Measurements from ENCODE around the gene KHSRP. TPM values are rescaled to one million over a fixed set of nuclear protein-coding genes. Genes with fewer than 3 reads are reported as not detected.

The KHSRP gene
- total RNA-seq, 4 donors from 2014 or later, result 100 to 206 (median 112) TPM

- Histone ChIP-seq H3K27ac (peak within 1 kb of the TSS; percentile 83 to 89 (median 86)), H3K27me3 (peaks cover 15% of the 10 kb centered on the region), H3K36me3 (peaks cover 0 to 5% (median 0%) of the 10 kb centered on the region in 4 donors), H3K9me3 (no peaks in the 10 kb centered on the region), H3K4me1 (peaks cover 0 to 21% (median 14%) of the 10 kb centered on the region in 4 donors), H3K4me3 (peak within 1 kb of the TSS; percentile 25 to 57 (median 52))
- 7 to 8% methylated on average over 3 to 61 of the region's 65 CpGs for WGBS, 2 donors (ENCODE audit: low coverage in 1 of 2)
- in situ Hi-C loops (cut with MboI; ENCODE audit: low pct_ligation_motif_present in 1 of 4, low pct_unique_long_range_greater_than_20kb in 1 of 4, low sequenced_read_pairs in 3 of 4), result no loop called here
- intact Hi-C loops (cut with DNase I; ENCODE audit: low total_unique reads), result loop anchor here (5.0 kb wide), 1 partner anchor 1408 kb away; the partner anchor contains the start of gene PRR36
- TF ChIP-seq EP300 (IDR thresholded peaks at IDR 0.05; ENCODE audit: low read depth) (no peak), POLR2AphosphoS5 (IDR thresholded peaks at IDR 0.05) (peak; percentile 71 to 90 (median 76)), POLR2A (IDR thresholded peaks at IDR 0.05) (peak; percentile 84), CTCF (IDR thresholded peaks at IDR 0.05) (no peak)
- peak; percentile 97 for DNase-seq
Measured at GRCh38 chr19:6464070-6464873, 39.7 kb upstream of the KHSRP start, which contains the start of gene CRB3. CRB3 (plus strand) TSS chr19:6464271; CDS start chr19:6464702, 431 bp downstream.

GRCh38 chr19:6460099-6460884 lies 35.7 kb upstream of the KHSRP start:
- peak overlapping the region; percentile 82 to 92 (median 90) for H3K27ac ChIP-seq
- intact Hi-C loops (cut with DNase I; ENCODE audit: low total_unique reads), result loop anchor here (5.0 kb wide), 1 partner anchor 1412 kb away; the partner anchor contains the start of gene PRR36

GRCh38 chr19:6459262-6460098 lies 34.9 kb upstream of the KHSRP start, which contains the start of gene SLC25A23:
SLC25A23 (minus strand) TSS chr19:6459792; CDS start chr19:6459628, 164 bp downstream.
- Histone ChIP-seq H3K4me1 (peaks cover 9 to 34% (median 27%) of the 10 kb centered on the region in 4 donors), H3K27ac (peak within 1 kb of the TSS; percentile 82 to 92 (median 90)), H3K9me3 (no peaks in the 10 kb centered on the region), H3K4me3 (peak within 1 kb of the TSS; percentile 50 to 86 (median 77)), H3K36me3 (peaks cover 0 to 8% (median 3%) of the 10 kb centered on the region in 4 donors), H3K27me3 (peaks cover 13% of the 10 kb centered on the region)
- DNase-seq, result peak; percentile 83
- intact Hi-C loops (cut with DNase I; ENCODE audit: low total_unique reads), result loop anchor here (5.0 kb wide), 2 partner anchors 1413 to 1487 kb away; partner anchors contain the start of gene PRR36
- TF ChIP-seq CTCF (IDR thresholded peaks at IDR 0.05), result no peak
- TF ChIP-seq POLR2AphosphoS5 (IDR thresholded peaks at IDR 0.05), result peak in 2 of 3 donors; percentile 71 to 75
- TF ChIP-seq EP300 (IDR thresholded peaks at IDR 0.05; ENCODE audit: low read depth), result no peak
- TF ChIP-seq POLR2A (IDR thresholded peaks at IDR 0.05), result no peak
- 4 to 6% methylated on average over 7 to 42 of the region's 70 CpGs for WGBS, 2 donors (ENCODE audit: low coverage in 1 of 2)
- in situ Hi-C loops (cut with MboI; ENCODE audit: low pct_ligation_motif_present in 1 of 4, low pct_unique_long_range_greater_than_20kb in 1 of 4, low sequenced_read_pairs in 3 of 4), result no loop called here

More at GRCh38 chr19:6460099-6460884, 35.7 kb upstream of the KHSRP start:
- Histone ChIP-seq H3K9me3 (no peaks in the 10 kb centered on the region), H3K27me3 (peaks cover 15% of the 10 kb centered on the region), H3K36me3 (peaks cover 0 to under 1% (median 0%) of the 10 kb centered on the region in 4 donors), H3K4me3 (peak overlapping the region; percentile 50 to 86 (median 77)), H3K4me1 (peaks cover 9 to 35% (median 27%) of the 10 kb centered on the region in 4 donors)
- 0 to 1% methylated on average over 3 to 56 of the region's 57 CpGs for WGBS, 2 donors (ENCODE audit: low coverage in 1 of 2)
- TF ChIP-seq POLR2AphosphoS5 (IDR thresholded peaks at IDR 0.05) (peak; percentile 1 to 72 (median 61)), CTCF (IDR thresholded peaks at IDR 0.05) (peak; percentile 61 to 94 (median 68)), POLR2A (IDR thresholded peaks at IDR 0.05) (peak; percentile 77), EP300 (IDR thresholded peaks at IDR 0.05; ENCODE audit: low read depth) (no peak)
- peak; percentile 98 for DNase-seq
- in situ Hi-C loops (cut with MboI; ENCODE audit: low pct_ligation_motif_present in 1 of 4, low pct_unique_long_range_greater_than_20kb in 1 of 4, low sequenced_read_pairs in 3 of 4), result no loop called here
